HCT116 (cell line): ENCODE measurements around the gene EML3. TPM values are rescaled to one million over a fixed set of nuclear protein-coding genes. Genes with fewer than 3 reads are reported as not detected.

Experiments
- CEBPB ChIP-seq: IDR thresholded peaks from 2 replicates; pipeline ENCODE4 v1.6.1; 2012; ENCODE audit warnings: low read depth
- EGR1 ChIP-seq: IDR thresholded peaks from 2 replicates; pipeline ENCODE4 v1.6.1; 2012; ENCODE audit warnings: low read depth
- JUND ChIP-seq: IDR thresholded peaks from 2 replicates; pipeline ENCODE4 v1.6.1; 2012
- POLR2A ChIP-seq: IDR thresholded peaks from 2 replicates; pipeline ENCODE4 v1.7.0; 2011; ENCODE audit warnings: borderline replicate concordance; ENCODE audit not compliant: insufficient read depth, insufficient read length; ENCODE audit errors: extremely low read depth
- SRF ChIP-seq: IDR thresholded peaks from 2 replicates; pipeline ENCODE4 v1.6.1; 2012; ENCODE audit warnings: low read depth
- total RNA-seq: library from RNA; stranded (reverse); gene quantifications from one replicate; pipeline ENCODE4 v1.2.1, GENCODE V29; 2021; ENCODE audit not compliant: unreplicated experiment
- TF ChIP-seq, protein P1 (sequence below): IDR thresholded peaks from 2 replicates; pipeline ENCODE4 v1.6.1; 2012
- TF ChIP-seq, protein P2 (sequence below), 3 experiments: fragments of 200-600 bp in 1 of 3; sonication (generic) in 1 of 3; IDR thresholded peaks in 2 of 3; conservative IDR thresholded peaks in 1 of 3; 2 replicates each; pipeline ENCODE4 v1.5.1; 2012 to 2017; ENCODE audit warnings: low read depth in 2 of 3, low read length in 2 of 3, antibody characterized with exemption in 1 of 3, borderline replicate concordance in 1 of 3, control low read depth in 1 of 3, mild to moderate bottlenecking in 1 of 3, mixed read lengths in 1 of 3, mixed run types in 1 of 3, moderate library complexity in 1 of 3; ENCODE audit not compliant: insufficient read depth in 1 of 3
- TF ChIP-seq, protein P3 (sequence below): IDR thresholded peaks from 2 replicates; pipeline ENCODE4 v1.6.1; 2011; ENCODE audit warnings: mild to moderate bottlenecking, low read length, moderate library complexity; ENCODE audit not compliant: insufficient replicate concordance; ENCODE audit errors: extremely low read depth

Gene EML3
- total RNA-seq, 1 experiment from 2014 or later = 124 TPM

DNA sequence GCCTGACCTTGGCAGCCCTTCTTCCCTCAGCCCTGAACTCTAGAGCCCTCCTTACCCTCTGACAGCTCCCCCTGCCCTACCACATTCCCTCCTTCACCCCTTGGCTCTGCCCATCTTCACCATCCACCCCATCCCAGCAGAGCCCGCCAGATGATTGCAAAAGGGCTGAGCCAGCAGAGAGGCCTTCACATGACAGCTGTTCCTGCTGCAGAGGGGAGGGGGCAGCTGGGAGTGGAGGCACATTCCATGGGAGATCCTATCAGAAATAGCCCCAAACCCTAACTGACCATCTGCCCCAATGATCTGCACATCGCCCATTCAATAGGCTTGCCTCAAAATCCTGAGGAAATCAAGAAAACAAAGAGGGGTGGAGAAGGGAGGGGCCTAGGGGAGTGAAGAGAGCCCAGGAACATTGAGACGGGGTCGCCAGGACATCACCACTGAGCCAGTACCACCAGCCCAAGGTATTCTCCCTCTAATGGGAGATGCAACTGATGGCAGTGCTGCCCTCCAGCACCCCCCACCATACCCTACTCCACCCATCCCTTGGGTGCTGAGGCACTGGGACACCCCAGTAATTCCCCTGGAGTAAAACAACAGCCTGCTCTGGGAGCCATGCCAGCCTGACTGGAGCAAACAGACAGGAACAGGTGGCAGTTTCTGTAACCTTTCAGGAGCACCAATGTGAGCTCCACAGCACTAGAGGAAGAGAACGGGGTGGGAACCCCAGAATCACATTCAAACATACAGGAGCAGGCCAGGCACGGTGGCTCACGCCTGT, 58.0 kb downstream of the EML3 start (continued):
- TF ChIP-seq, protein P1, sequence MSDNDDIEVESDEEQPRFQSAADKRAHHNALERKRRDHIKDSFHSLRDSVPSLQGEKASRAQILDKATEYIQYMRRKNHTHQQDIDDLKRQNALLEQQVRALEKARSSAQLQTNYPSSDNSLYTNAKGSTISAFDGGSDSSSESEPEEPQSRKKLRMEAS = no peak
- TF ChIP-seq CEBPB = no peak
- TF ChIP-seq, protein P2, sequence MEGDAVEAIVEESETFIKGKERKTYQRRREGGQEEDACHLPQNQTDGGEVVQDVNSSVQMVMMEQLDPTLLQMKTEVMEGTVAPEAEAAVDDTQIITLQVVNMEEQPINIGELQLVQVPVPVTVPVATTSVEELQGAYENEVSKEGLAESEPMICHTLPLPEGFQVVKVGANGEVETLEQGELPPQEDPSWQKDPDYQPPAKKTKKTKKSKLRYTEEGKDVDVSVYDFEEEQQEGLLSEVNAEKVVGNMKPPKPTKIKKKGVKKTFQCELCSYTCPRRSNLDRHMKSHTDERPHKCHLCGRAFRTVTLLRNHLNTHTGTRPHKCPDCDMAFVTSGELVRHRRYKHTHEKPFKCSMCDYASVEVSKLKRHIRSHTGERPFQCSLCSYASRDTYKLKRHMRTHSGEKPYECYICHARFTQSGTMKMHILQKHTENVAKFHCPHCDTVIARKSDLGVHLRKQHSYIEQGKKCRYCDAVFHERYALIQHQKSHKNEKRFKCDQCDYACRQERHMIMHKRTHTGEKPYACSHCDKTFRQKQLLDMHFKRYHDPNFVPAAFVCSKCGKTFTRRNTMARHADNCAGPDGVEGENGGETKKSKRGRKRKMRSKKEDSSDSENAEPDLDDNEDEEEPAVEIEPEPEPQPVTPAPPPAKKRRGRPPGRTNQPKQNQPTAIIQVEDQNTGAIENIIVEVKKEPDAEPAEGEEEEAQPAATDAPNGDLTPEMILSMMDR (IDR thresholded peaks at IDR 0.05 in 2 of 3, conservative IDR thresholded peaks at IDR 0.05 in 1 of 3; ENCODE audit: borderline replicate concordance in 1 of 3, insufficient read depth in 1 of 3, low read depth in 2 of 3, low read length in 2 of 3) = no peak
- TF ChIP-seq EGR1 = no peak
- TF ChIP-seq, protein P3, sequence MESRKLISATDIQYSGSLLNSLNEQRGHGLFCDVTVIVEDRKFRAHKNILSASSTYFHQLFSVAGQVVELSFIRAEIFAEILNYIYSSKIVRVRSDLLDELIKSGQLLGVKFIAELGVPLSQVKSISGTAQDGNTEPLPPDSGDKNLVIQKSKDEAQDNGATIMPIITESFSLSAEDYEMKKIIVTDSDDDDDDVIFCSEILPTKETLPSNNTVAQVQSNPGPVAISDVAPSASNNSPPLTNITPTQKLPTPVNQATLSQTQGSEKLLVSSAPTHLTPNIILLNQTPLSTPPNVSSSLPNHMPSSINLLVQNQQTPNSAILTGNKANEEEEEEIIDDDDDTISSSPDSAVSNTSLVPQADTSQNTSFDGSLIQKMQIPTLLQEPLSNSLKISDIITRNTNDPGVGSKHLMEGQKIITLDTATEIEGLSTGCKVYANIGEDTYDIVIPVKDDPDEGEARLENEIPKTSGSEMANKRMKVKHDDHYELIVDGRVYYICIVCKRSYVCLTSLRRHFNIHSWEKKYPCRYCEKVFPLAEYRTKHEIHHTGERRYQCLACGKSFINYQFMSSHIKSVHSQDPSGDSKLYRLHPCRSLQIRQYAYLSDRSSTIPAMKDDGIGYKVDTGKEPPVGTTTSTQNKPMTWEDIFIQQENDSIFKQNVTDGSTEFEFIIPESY = no peak
- TF ChIP-seq JUND = no peak
- TF ChIP-seq POLR2A = no peak
- TF ChIP-seq SRF = no peak
